CD4-positive, alpha-beta T cell (primary cell): Measurements from ENCODE around the gene MRPS24. TPM values are rescaled to one million over a fixed set of nuclear protein-coding genes. Genes with fewer than 3 reads are reported as not detected.

ENCODE experiments used
- ATAC-seq: fragments of 200-7000 bp; cut with Tn5 transposase; one replicate; pipeline ENCODE4 v1.10.0; 2022; ENCODE audit warnings: mild to moderate bottlenecking; ENCODE audit not compliant: poor library complexity
- CTCF ChIA-PET: fragments of 350-600 bp; sonication (Branson Sonifier 250); formaldehyde crosslinking; loops from one replicate; lab custom pipeline; 2021; ENCODE audit warnings: antibody characterized with exemption, inconsistent platforms; lab: Charles Lee
- POLR2A ChIA-PET: fragments of 350-600 bp; sonication (Branson Sonifier 250); formaldehyde crosslinking; loops from one replicate; lab custom pipeline; 2021; ENCODE audit warnings: antibody characterized with exemption, inconsistent platforms; lab: Charles Lee
- DNase-seq, 14 experiments: peaks; one replicate each; pipeline ENCODE4 v3.0.0-alpha.2; 2013 to 2020; ENCODE audit warnings: mixed read lengths in 2 of 14
- H3K27ac ChIP-seq, 2 donors: one replicate each; pipeline versions ENCODE4 v1.5.1 to v1.7.0; 2013; ENCODE audit warnings: low read length in 2 of 2, low read depth in 1 of 2, mild to moderate bottlenecking in 1 of 2
- H3K27me3 ChIP-seq, 2 experiments: 1 replicate in 1 of 2; 2 replicates in 1 of 2; pipeline versions ENCODE4 v1.6.1 to v1.7.0; 2013; ENCODE audit warnings: low read length in 2 of 2, control low read depth in 1 of 2, mild to moderate bottlenecking in 1 of 2, moderate library complexity in 1 of 2; ENCODE audit not compliant: insufficient read depth in 2 of 2, control insufficient read depth in 1 of 2
- H3K36me3 ChIP-seq: one replicate; pipeline ENCODE4 v1.6.1; 2013; ENCODE audit warnings: low read length, control low read depth; ENCODE audit not compliant: insufficient read depth
- H3K4me1 ChIP-seq: one replicate; pipeline ENCODE4 v1.6.1; 2013; ENCODE audit warnings: low read length, control low read depth; ENCODE audit not compliant: insufficient read depth
- H3K4me3 ChIP-seq: one replicate; pipeline ENCODE4 v1.5.1; 2013; ENCODE audit warnings: mild to moderate bottlenecking, low read length, moderate library complexity
- H3K9me3 ChIP-seq, 2 experiments: 1 replicate in 1 of 2; 2 replicates in 1 of 2; pipeline versions ENCODE4 v1.6.1 to v1.7.0; 2013; ENCODE audit warnings: low read length in 2 of 2, mild to moderate bottlenecking in 2 of 2, control low read depth in 1 of 2, moderate library complexity in 1 of 2; ENCODE audit not compliant: control insufficient read depth in 1 of 2, insufficient read depth in 1 of 2
- H3K27ac Mint-ChIP-seq: one replicate; pipeline ENCODE4 v1.8.0; 2020; ENCODE audit warnings: mixed read lengths
- H3K27me3 Mint-ChIP-seq: one replicate; pipeline ENCODE4 v1.8.0; 2021; ENCODE audit warnings: mixed read lengths
- H3K36me3 Mint-ChIP-seq: one replicate; pipeline ENCODE4 v1.8.0; 2021; ENCODE audit warnings: low read depth, mixed read lengths
- H3K4me1 Mint-ChIP-seq: one replicate; pipeline ENCODE4 v1.8.0; 2021; ENCODE audit warnings: low read depth, mixed read lengths
- H3K4me3 Mint-ChIP-seq: one replicate; pipeline ENCODE4 v1.8.0; 2020; ENCODE audit warnings: mild to moderate bottlenecking, mixed read lengths
- H3K9me3 Mint-ChIP-seq: one replicate; pipeline ENCODE4 v1.8.0; 2020; ENCODE audit warnings: mixed read lengths
- intact Hi-C, 2 experiments: fragments of 100-400 bp; cut with DNase I in 1 of 2; cut with micrococcal nuclease in 1 of 2; formaldehyde crosslinking; loops; one replicate each; pipeline versions ENCODE4 v1.15.1 to v1.9.0; 2023 to 2025; cut with DNase I, micrococcal nuclease
- total RNA-seq, 174 experiments: library from RNA in 2 of 174; stranded (reverse) in 2 of 174; gene quantifications; one replicate each; pipeline ENCODE4 v1.2.3 and lab custom pipeline; 2021 to 2026
- TF ChIP-seq, protein P1 (sequence below): fragments of 200-600 bp; IDR thresholded peaks from one replicate; pipeline ENCODE4 v1.8.0; 2022; ENCODE audit warnings: antibody characterized with exemption, mild to moderate bottlenecking

MRPS24 gene
- total RNA-seq, 2 experiments from 2014 or later: 63.1 to 69.7 TPM

DNA sequence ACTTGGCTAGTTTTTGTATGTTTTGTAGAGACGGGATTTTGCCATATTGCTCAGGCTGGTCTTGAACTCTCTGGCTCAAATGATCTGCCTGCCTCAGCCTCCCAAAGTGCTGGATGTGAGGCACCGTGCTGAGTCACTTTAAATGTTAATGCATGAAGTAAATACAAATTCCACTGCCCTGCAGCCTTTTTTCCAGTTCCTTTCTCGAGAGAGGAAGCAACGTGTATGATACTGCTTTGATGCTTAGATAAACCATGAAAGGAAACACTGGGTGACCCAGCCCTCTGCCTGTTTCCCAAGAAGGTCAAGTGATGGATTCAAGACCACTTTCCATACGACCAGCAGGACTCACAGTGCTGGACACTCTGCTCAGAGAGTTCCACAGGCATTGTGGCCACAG lies 11.3 kb upstream of the MRPS24 start:
- peaks cover 81% of the 10 kb centered on the region for H3K36me3 ChIP-seq
- no peaks in the 10 kb centered on the region for H3K9me3 Mint-ChIP-seq
- no peak for DNase-seq
- intact Hi-C loops: no loop called here
- H3K4me3 ChIP-seq: no peak overlapping the region
- no peak for ATAC-seq
- peaks cover 90% of the 10 kb centered on the region for H3K36me3 Mint-ChIP-seq
- no peak overlapping the region for H3K27ac ChIP-seq
- ChIA-PET POLR2A (no interaction called here), CTCF (no interaction called here)
- H3K4me1 ChIP-seq: no peaks in the 10 kb centered on the region
- no peak overlapping the region for H3K4me3 Mint-ChIP-seq
- H3K4me1 Mint-ChIP-seq: no peaks in the 10 kb centered on the region
- H3K27me3 ChIP-seq: no peaks in the 10 kb centered on the region
- TF ChIP-seq, protein P1, sequence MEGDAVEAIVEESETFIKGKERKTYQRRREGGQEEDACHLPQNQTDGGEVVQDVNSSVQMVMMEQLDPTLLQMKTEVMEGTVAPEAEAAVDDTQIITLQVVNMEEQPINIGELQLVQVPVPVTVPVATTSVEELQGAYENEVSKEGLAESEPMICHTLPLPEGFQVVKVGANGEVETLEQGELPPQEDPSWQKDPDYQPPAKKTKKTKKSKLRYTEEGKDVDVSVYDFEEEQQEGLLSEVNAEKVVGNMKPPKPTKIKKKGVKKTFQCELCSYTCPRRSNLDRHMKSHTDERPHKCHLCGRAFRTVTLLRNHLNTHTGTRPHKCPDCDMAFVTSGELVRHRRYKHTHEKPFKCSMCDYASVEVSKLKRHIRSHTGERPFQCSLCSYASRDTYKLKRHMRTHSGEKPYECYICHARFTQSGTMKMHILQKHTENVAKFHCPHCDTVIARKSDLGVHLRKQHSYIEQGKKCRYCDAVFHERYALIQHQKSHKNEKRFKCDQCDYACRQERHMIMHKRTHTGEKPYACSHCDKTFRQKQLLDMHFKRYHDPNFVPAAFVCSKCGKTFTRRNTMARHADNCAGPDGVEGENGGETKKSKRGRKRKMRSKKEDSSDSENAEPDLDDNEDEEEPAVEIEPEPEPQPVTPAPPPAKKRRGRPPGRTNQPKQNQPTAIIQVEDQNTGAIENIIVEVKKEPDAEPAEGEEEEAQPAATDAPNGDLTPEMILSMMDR: no peak
- no peaks in the 10 kb centered on the region for H3K9me3 ChIP-seq
- H3K27me3 Mint-ChIP-seq: no peaks in the 10 kb centered on the region
- no peak overlapping the region for H3K27ac Mint-ChIP-seq

DNA sequence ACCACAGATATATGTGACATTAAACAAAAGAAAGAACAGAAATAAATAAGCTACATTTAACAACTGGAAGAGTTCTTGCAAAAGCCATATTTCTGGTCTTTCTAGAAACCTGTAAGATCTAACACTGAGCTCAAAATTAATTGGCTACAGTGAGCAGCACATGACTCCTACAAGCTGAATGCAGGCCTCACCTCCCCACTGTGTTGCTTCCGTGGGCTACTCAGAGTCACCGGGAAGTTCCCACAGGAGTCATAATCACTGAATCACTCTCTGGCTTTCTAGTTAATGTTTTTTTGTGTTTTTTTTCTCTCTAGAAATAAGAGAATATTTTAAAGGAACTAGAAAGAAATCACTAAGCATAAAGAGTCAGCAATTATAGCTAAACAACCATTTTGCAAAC lies 10.2 kb upstream of the MRPS24 start:
- no peaks in the 10 kb centered on the region for H3K9me3 ChIP-seq
- ChIA-PET CTCF (no interaction called here), POLR2A (interaction anchor here (0.6 to 0.8 kb wide), 3 partner anchors 10 to 388 kb away, joined by 3 to 4 read pairs (median 3); partner anchors contain the start of gene MRPS24)
- H3K27me3 ChIP-seq: no peaks in the 10 kb centered on the region
- no peaks in the 10 kb centered on the region for H3K4me1 ChIP-seq
- H3K9me3 Mint-ChIP-seq: no peaks in the 10 kb centered on the region
- no peak overlapping the region for H3K4me3 ChIP-seq
- H3K27ac ChIP-seq: no peak overlapping the region
- H3K4me3 Mint-ChIP-seq: no peak overlapping the region
- no peaks in the 10 kb centered on the region for H3K27me3 Mint-ChIP-seq
- no peak overlapping the region for H3K27ac Mint-ChIP-seq
- peaks cover 74% of the 10 kb centered on the region for H3K36me3 ChIP-seq
- DNase-seq (no peak), ATAC-seq (no peak)
- intact Hi-C loops: loop anchor here in 1 of 2 experiments (10.0 kb wide), 1 partner anchor 245 kb away; the partner anchor contains the start of gene POLD2
- no peaks in the 10 kb centered on the region for H3K4me1 Mint-ChIP-seq
- H3K36me3 Mint-ChIP-seq: peaks cover 87% of the 10 kb centered on the region
- TF ChIP-seq, protein P1: no peak

DNA sequence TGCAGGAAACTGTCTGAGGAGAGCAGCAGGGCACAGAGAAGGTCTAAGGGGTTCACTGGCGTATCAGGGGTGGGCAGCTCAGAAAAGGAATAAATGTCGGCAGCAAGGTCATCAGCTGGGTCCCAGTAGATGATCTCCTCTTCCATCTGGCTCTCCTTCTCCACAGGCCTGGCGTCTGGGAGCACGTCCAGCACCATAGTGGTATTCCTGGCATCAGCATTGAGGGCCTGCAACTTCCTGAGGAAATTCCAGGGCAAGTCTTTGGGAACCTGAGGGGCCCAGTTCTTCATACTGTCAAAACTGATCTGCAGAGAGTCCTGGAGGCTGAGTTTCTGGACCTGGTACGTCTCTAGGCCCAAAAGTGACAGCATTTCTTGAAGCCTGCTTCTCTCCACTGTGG lies 9.6 kb upstream of the MRPS24 start:
- no peaks in the 10 kb centered on the region for H3K9me3 Mint-ChIP-seq
- no peak overlapping the region for H3K4me3 ChIP-seq
- ChIA-PET POLR2A (interaction anchor here (0.8 kb wide), 1 partner anchor 9 kb away, joined by 3 read pairs; the partner anchor contains the start of gene MRPS24), CTCF (no interaction called here)
- no peak overlapping the region for H3K27ac Mint-ChIP-seq
- no peak overlapping the region for H3K4me3 Mint-ChIP-seq
- H3K4me1 ChIP-seq: no peaks in the 10 kb centered on the region
- no peaks in the 10 kb centered on the region for H3K4me1 Mint-ChIP-seq
- no peaks in the 10 kb centered on the region for H3K9me3 ChIP-seq
- H3K36me3 ChIP-seq: peaks cover 68% of the 10 kb centered on the region
- ATAC-seq (no peak), DNase-seq (no peak)
- H3K27ac ChIP-seq: no peak overlapping the region
- peaks cover 81% of the 10 kb centered on the region for H3K36me3 Mint-ChIP-seq
- H3K27me3 Mint-ChIP-seq: no peaks in the 10 kb centered on the region
- no peaks in the 10 kb centered on the region for H3K27me3 ChIP-seq
- TF ChIP-seq, protein P1: no peak
- intact Hi-C loops: loop anchor here in 1 of 2 experiments (10.0 kb wide), 1 partner anchor 246 kb away; the partner anchor contains the start of gene POLD2
